IMR-90 (cell line): Measurements from ENCODE around the gene PTRH2. TPM values are rescaled to one million over a fixed set of nuclear protein-coding genes. Genes with fewer than 3 reads are reported as not detected.

Source experiments
- ATAC-seq: fragments of 200-7000 bp; cut with Tn5 transposase; 2 replicates; pipeline ENCODE4 v1.9.1; 2020; ENCODE audit warnings: low read depth, mild to moderate bottlenecking, moderate library complexity
- BruUV-seq: library from RNA; stranded (reverse); fragments of 400-500 nt; replicated peaks from 2 replicates; lab custom pipeline; 2021; lab: Mats Ljungman, UMichigan
- CTCF ChIA-PET: fragments of 300-600 bp; formaldehyde crosslinking; extraction: SDS; loops from one replicate; lab custom pipeline; 2021; ENCODE audit warnings: antibody characterized with exemption; lab: Yijun Ruan, JAX
- POLR2A ChIA-PET: fragments of 300-600 bp; sonication (Branson Sonifier 250); formaldehyde crosslinking; loops from one replicate; lab custom pipeline; 2022; ENCODE audit warnings: antibody characterized with exemption; ENCODE audit not compliant: unreplicated experiment; lab: Charles Lee
- DNase-seq: peaks from one replicate; pipeline ENCODE4 v3.0.0; 2013
- H2AFZ ChIP-seq: replicated peaks from 2 replicates; pipeline ENCODE3; 2013; ENCODE audit warnings: low read length, mild to moderate bottlenecking; ENCODE audit not compliant: poor library complexity
- H2AK5ac ChIP-seq: 2 replicates; pipeline ENCODE4 v1.6.1; 2013; ENCODE audit warnings: low read depth, low read length, inconsistent platforms
- H2AK9ac ChIP-seq: replicated peaks from 2 replicates; pipeline ENCODE3; 2013; ENCODE audit warnings: mild to moderate bottlenecking, low read depth, low read length, moderate library complexity; ENCODE audit not compliant: poor library complexity
- H2BK120ac ChIP-seq: 2 replicates; pipeline ENCODE4 v1.6.1; 2013; ENCODE audit warnings: low read depth, low read length, inconsistent platforms
- H2BK15ac ChIP-seq: 3 replicates; pipeline ENCODE4 v1.6.1; 2013; ENCODE audit warnings: low read depth, low read length, inconsistent platforms
- H2BK20ac ChIP-seq: 2 replicates; pipeline ENCODE4 v1.6.1; 2013; ENCODE audit warnings: low read depth, mild to moderate bottlenecking, inconsistent platforms, low read length, moderate library complexity
- H2BK5ac ChIP-seq: 2 replicates; pipeline ENCODE4 v1.6.1; 2013; ENCODE audit warnings: mild to moderate bottlenecking, low read depth, low read length, inconsistent platforms; ENCODE audit not compliant: poor library complexity, severe bottlenecking
- H3K14ac ChIP-seq: replicated peaks from 2 replicates; pipeline ENCODE4 v1.6.1; 2013; ENCODE audit warnings: low read depth, low read length, inconsistent platforms
- H3K18ac ChIP-seq: 2 replicates; pipeline ENCODE4 v1.6.1; 2013; ENCODE audit warnings: low read depth, low read length, control low read depth
- H3K23ac ChIP-seq: 2 replicates; pipeline ENCODE4 v1.6.1; 2013; ENCODE audit warnings: low read depth, low read length, inconsistent platforms
- H3K27ac ChIP-seq: 2 replicates; pipeline ENCODE4 v1.5.1; 2013; ENCODE audit warnings: mild to moderate bottlenecking, control low read depth, low read length; ENCODE audit not compliant: insufficient read depth
- H3K27me3 ChIP-seq: 2 replicates; pipeline ENCODE4 v1.6.1; 2013; ENCODE audit warnings: low read length; ENCODE audit not compliant: control insufficient read depth, insufficient read depth
- H3K36me3 ChIP-seq: 2 replicates; pipeline ENCODE4 v1.6.1; 2013; ENCODE audit warnings: low read length, mixed read lengths; ENCODE audit not compliant: control insufficient read depth, insufficient read depth
- H3K4ac ChIP-seq: 2 replicates; pipeline ENCODE4 v1.6.1; 2013; ENCODE audit warnings: low read depth, low read length, inconsistent platforms
- H3K4me1 ChIP-seq: 2 replicates; pipeline ENCODE4 v1.6.1; 2013; ENCODE audit warnings: low read length, mixed read lengths; ENCODE audit not compliant: control insufficient read depth, insufficient read depth
- H3K4me2 ChIP-seq: 2 replicates; pipeline ENCODE4 v1.6.1; 2013; ENCODE audit warnings: low read depth, mild to moderate bottlenecking, control low read depth, low read length, moderate library complexity
- H3K4me3 ChIP-seq: 2 replicates; pipeline ENCODE4 v1.5.1; 2013; ENCODE audit warnings: low read depth, mild to moderate bottlenecking, control low read depth, low read length, moderate library complexity; ENCODE audit not compliant: insufficient read depth
- H3K56ac ChIP-seq: 2 replicates; pipeline ENCODE4 v1.6.1; 2013; ENCODE audit warnings: low read length, inconsistent platforms; ENCODE audit not compliant: insufficient read depth; ENCODE audit errors: extremely low read depth
- H3K79me1 ChIP-seq, 2 experiments: 2 replicates each; pipeline ENCODE4 v1.6.1; 2013; ENCODE audit warnings: low read length in 2 of 2, inconsistent platforms in 1 of 2, low read depth in 1 of 2
- H3K9ac ChIP-seq: 2 replicates; pipeline ENCODE4 v1.6.1; 2013; ENCODE audit warnings: low read depth, low read length, control low read depth
- H3K9me1 ChIP-seq: 2 replicates; pipeline ENCODE4 v1.6.1; 2013; ENCODE audit warnings: low read length, inconsistent platforms; ENCODE audit not compliant: insufficient read depth
- H3K9me3 ChIP-seq: 2 replicates; pipeline ENCODE4 v1.6.1; 2013; ENCODE audit warnings: low read length; ENCODE audit not compliant: control insufficient read depth, insufficient read depth
- H4K20me1 ChIP-seq: 2 replicates; pipeline ENCODE4 v1.6.1; 2013; ENCODE audit warnings: low read length, inconsistent platforms; ENCODE audit not compliant: insufficient read depth
- H4K5ac ChIP-seq: 2 replicates; pipeline ENCODE4 v1.6.1; 2013; ENCODE audit warnings: mild to moderate bottlenecking, low read depth, low read length, control low read depth
- H4K8ac ChIP-seq, 2 experiments: 2 replicates each; pipeline ENCODE4 v1.6.1; 2013; ENCODE audit warnings: low read depth in 2 of 2, low read length in 2 of 2, control low read depth in 1 of 2, inconsistent platforms in 1 of 2
- H4K91ac ChIP-seq: 2 replicates; pipeline ENCODE4 v1.6.1; 2013; ENCODE audit warnings: low read depth, low read length, inconsistent platforms; ENCODE audit not compliant: insufficient read depth
- BHLHE40 ChIP-seq: fragments of 150-350 bp; IDR thresholded peaks from 2 replicates; pipeline ENCODE4 v1.6.1; 2016; ENCODE audit warnings: mild to moderate bottlenecking, low read depth, low read length
- CEBPB ChIP-seq: IDR thresholded peaks from 2 replicates; pipeline ENCODE4 v1.6.1; 2012; ENCODE audit warnings: low read depth, low read length, improper control_type of control experiment
- CHD1 ChIP-seq: IDR thresholded peaks from 2 replicates; pipeline ENCODE4 v1.6.1; 2012; ENCODE audit warnings: low read depth, low read length, improper control_type of control experiment
- CTCF ChIP-seq: conservative IDR thresholded peaks from 2 replicates; pipeline ENCODE4 v1.5.1; 2012; ENCODE audit warnings: mild to moderate bottlenecking, low read depth, low read length, improper control_type of control experiment
- FOS ChIP-seq: fragments of 150-350 bp; IDR thresholded peaks from 2 replicates; pipeline ENCODE4 v1.6.1; 2016; ENCODE audit warnings: low read depth, low read length
- MAFK ChIP-seq: IDR thresholded peaks from 2 replicates; pipeline ENCODE4 v1.6.1; 2012; ENCODE audit warnings: low read depth, low read length, improper control_type of control experiment
- MAZ ChIP-seq: IDR thresholded peaks from 2 replicates; pipeline ENCODE4 v1.6.1; 2012; ENCODE audit warnings: low read depth, mild to moderate bottlenecking, low read length, improper control_type of control experiment, moderate library complexity, borderline replicate concordance
- MXI1 ChIP-seq: IDR thresholded peaks from 2 replicates; pipeline ENCODE4 v1.6.1; 2012; ENCODE audit warnings: low read depth, mild to moderate bottlenecking, low read length, moderate library complexity, borderline replicate concordance
- NFE2L2 ChIP-seq: fragments of 150-350 bp; IDR thresholded peaks from 2 replicates; pipeline ENCODE4 v1.6.1; 2016; ENCODE audit warnings: low read depth, mild to moderate bottlenecking, low read length
- POLR2A ChIP-seq: IDR thresholded peaks from 2 replicates; pipeline ENCODE4 v1.6.1; 2012; ENCODE audit warnings: mild to moderate bottlenecking, low read depth, low read length
- RAD21 ChIP-seq: IDR thresholded peaks from 2 replicates; pipeline ENCODE4 v1.6.1; 2012; ENCODE audit warnings: low read length, improper control_type of control experiment
- RCOR1 ChIP-seq: IDR thresholded peaks from 2 replicates; pipeline ENCODE4 v1.6.1; 2012; ENCODE audit warnings: mild to moderate bottlenecking, low read length, improper control_type of control experiment; ENCODE audit not compliant: insufficient replicate concordance
- RFX5 ChIP-seq: IDR thresholded peaks from 2 replicates; pipeline ENCODE4 v1.8.0; 2012; ENCODE audit warnings: low read depth, mild to moderate bottlenecking, low read length, moderate library complexity
- SMC3 ChIP-seq: fragments of 150-350 bp; IDR thresholded peaks from 2 replicates; pipeline ENCODE4 v1.6.1; 2016; ENCODE audit warnings: low read depth, mild to moderate bottlenecking, antibody characterized with exemption, low read length, moderate library complexity
- USF2 ChIP-seq: fragments of 150-350 bp; IDR thresholded peaks from 2 replicates; pipeline ENCODE4 v1.6.1; 2017; ENCODE audit warnings: mild to moderate bottlenecking, antibody characterized with exemption, low read length, low read depth
- WGBS, 2 experiments: methylation state at CpG; one replicate each; pipeline versions ENCODE4 v1.1.5 to v1.1.7; 2013; ENCODE audit warnings: missing lambda C conversion rate in 2 of 2; ENCODE audit not compliant: insufficient read length in 1 of 2; ENCODE audit errors: extremely low coverage in 2 of 2; 5-methylcytosine and 5-hydroxymethylcytosine counted together
- dilution Hi-C: fragments of 300-500 bp; cut with HindIII; formaldehyde crosslinking; loops from one replicate; pipeline ENCODE4 v1.14.3; 2018; ENCODE audit warnings: low sequenced_read_pairs; ENCODE audit not compliant: unreplicated experiment
- in situ Hi-C: fragments of 300-500 bp; cut with MboI; formaldehyde crosslinking; loops from 3 replicates; pipeline ENCODE4 v1.14.3; 2019; ENCODE audit warnings: low sequenced_read_pairs, inconsistent platforms, mixed read lengths
- intact Hi-C: fragments of 100-400 bp; cut with micrococcal nuclease; formaldehyde crosslinking; loops from 2 replicates; pipeline ENCODE4 v1.10.0; 2022
- polyA plus RNA-seq, 3 experiments: library from polyadenylated mRNA; depleted of rRNA; stranded (reverse); fragments of >200 nt; gene quantifications; 2 replicates each; pipeline ENCODE4 v1.2.3, GENCODE V29; 2012; ENCODE audit warnings: low replicate concordance in 1 of 3
- total RNA-seq: library from RNA; depleted of rRNA; stranded (reverse); fragments of >200 nt; gene quantifications from 2 replicates; pipeline ENCODE4 v1.2.3, GENCODE V29; 2012
- TF ChIP-seq, protein P1 (sequence below): fragments of 150-350 bp; IDR thresholded peaks from 2 replicates; pipeline ENCODE4 v1.6.1; 2016; ENCODE audit warnings: low read depth, mild to moderate bottlenecking, low read length, moderate library complexity, borderline replicate concordance

PTRH2 gene
- total and polyA plus RNA-seq, 2 of the 4 experiments (the other 2 are of a cell fraction): 24.9 to 49.7 TPM

GRCh38 chr17:59693582-59693981, 13.6 kb downstream of the PTRH2 start:
- dilution Hi-C loops: no loop called here
- Histone ChIP-seq H3K79me1 (peaks cover 30 to 58% of the 10 kb centered on the region in 2 experiments), H2AK9ac (no peak overlapping the region), H3K9me1 (peaks cover 6% of the 10 kb centered on the region; the same call in 1 of the 2 replicates), H3K4ac (no peak overlapping the region), H4K8ac (no peak overlapping the region), H3K4me2 (no peak overlapping the region), H3K9ac (no peak overlapping the region), H3K23ac (no peak overlapping the region), H3K18ac (no peak overlapping the region), H3K14ac (no peak overlapping the region), H3K9me3 (no peaks in the 10 kb centered on the region), H3K56ac (no peak overlapping the region), H4K5ac (no peak overlapping the region), H2BK5ac (no peak overlapping the region), H3K4me3 (no peak overlapping the region), H2BK15ac (no peak overlapping the region), H3K27me3 (no peaks in the 10 kb centered on the region), H2BK120ac (no peak overlapping the region), H4K20me1 (peaks cover 36% of the 10 kb centered on the region), H4K91ac (no peak overlapping the region), H3K36me3 (peaks cover 51% of the 10 kb centered on the region), H3K4me1 (no peaks in the 10 kb centered on the region; the same call in 1 of the 2 replicates), H2AFZ (no peak overlapping the region), H2AK5ac (no peak overlapping the region), H2BK20ac (no peak overlapping the region), H3K27ac (no peak overlapping the region)
- TF ChIP-seq CTCF (no peak), FOS (no peak), RFX5 (no peak), RAD21 (no peak), USF2 (no peak), MAZ (no peak), POLR2A (no peak), RCOR1 (no peak), NFE2L2 (no peak), SMC3 (no peak), CHD1 (no peak), CEBPB (no peak), BHLHE40 (no peak), MXI1 (no peak), MAFK (no peak)
- TF ChIP-seq, protein P1, sequence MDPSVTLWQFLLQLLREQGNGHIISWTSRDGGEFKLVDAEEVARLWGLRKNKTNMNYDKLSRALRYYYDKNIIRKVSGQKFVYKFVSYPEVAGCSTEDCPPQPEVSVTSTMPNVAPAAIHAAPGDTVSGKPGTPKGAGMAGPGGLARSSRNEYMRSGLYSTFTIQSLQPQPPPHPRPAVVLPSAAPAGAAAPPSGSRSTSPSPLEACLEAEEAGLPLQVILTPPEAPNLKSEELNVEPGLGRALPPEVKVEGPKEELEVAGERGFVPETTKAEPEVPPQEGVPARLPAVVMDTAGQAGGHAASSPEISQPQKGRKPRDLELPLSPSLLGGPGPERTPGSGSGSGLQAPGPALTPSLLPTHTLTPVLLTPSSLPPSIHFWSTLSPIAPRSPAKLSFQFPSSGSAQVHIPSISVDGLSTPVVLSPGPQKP: no peak
- BruUV-seq: no TSS peak
- intact Hi-C loops: no loop called here
- DNase-seq (no peak), ATAC-seq (no peak)
- WGBS, 2 experiments: no CpG with 5 or more reads among the region's 7 CpGs
- in situ Hi-C loops: no loop called here
- POLR2A ChIA-PET: no interaction called here
- CTCF ChIA-PET: no interaction called here
